Glutamatergic neuron (in vitro differentiated cells): Measurements from ENCODE around the gene NLRC4. TPM values are rescaled to one million over a fixed set of nuclear protein-coding genes. Genes with fewer than 3 reads are reported as not detected.

Experiments used
- DNase-seq: peaks from one replicate; pipeline ENCODE4 v3.0.0; 2022
- H3K27ac Mint-ChIP-seq: one replicate; pipeline ENCODE4 v1.8.0; 2020; ENCODE audit warnings: mild to moderate bottlenecking, mixed read lengths, inconsistent platforms; ENCODE audit not compliant: unreplicated experiment
- H3K27me3 Mint-ChIP-seq: one replicate; pipeline ENCODE4 v1.8.0; 2020; ENCODE audit warnings: mild to moderate bottlenecking, moderate library complexity, mixed read lengths, inconsistent platforms; ENCODE audit not compliant: unreplicated experiment
- H3K36me3 Mint-ChIP-seq: one replicate; pipeline ENCODE4 v1.8.0; 2020; ENCODE audit warnings: mild to moderate bottlenecking, mixed read lengths, inconsistent platforms; ENCODE audit not compliant: unreplicated experiment
- H3K4me1 Mint-ChIP-seq: one replicate; pipeline ENCODE4 v1.8.0; 2020; ENCODE audit warnings: mild to moderate bottlenecking, low read depth, mixed read lengths, inconsistent platforms; ENCODE audit not compliant: unreplicated experiment
- H3K4me3 Mint-ChIP-seq: one replicate; pipeline ENCODE4 v1.8.0; 2020; ENCODE audit warnings: mild to moderate bottlenecking, mixed read lengths, inconsistent platforms; ENCODE audit not compliant: unreplicated experiment
- H3K9me3 Mint-ChIP-seq: one replicate; pipeline ENCODE4 v1.8.0; 2020; ENCODE audit warnings: mild to moderate bottlenecking, moderate library complexity, mixed read lengths, inconsistent platforms; ENCODE audit not compliant: unreplicated experiment
- total RNA-seq: library from RNA; stranded (reverse); fragmentation: NEBNext Ultra II Directional; extraction: Animal tissue kit (Norgen Biotek cat#: 25700); gene quantifications from one replicate; pipeline ENCODE4 v1.2.1, GENCODE V29; 2021; ENCODE audit not compliant: unreplicated experiment
- TF ChIP-seq, protein P1 (sequence below): fragments of 200-600 bp; sonication (generic); IDR thresholded peaks from one replicate; pipeline ENCODE4 v1.5.0; 2021; ENCODE audit not compliant: partially characterized antibody, unreplicated experiment

The NLRC4 gene
- total RNA-seq, 1 donor from 2014 or later, result not detected

DNA sequence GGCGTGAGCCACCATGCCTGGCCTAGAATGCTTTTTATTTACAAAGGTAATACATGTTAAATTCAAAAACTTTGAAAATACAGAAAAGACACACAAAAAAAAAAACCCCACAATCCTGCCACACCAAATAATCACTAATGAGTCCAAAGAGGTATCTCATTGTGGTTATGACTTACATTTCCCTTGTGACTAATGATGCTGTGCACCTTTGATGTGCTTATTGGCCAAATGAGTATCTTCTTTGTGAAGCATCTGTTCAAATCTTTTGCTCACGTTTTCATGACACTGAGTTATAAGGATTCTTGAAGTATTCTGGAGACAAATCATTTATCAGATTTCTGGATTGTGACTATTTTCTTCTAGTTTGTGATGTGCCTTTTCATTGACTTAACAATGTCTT lies 6.4 kb upstream of the NLRC4 start:
- Mint-ChIP-seq H3K27me3 (no peaks in the 10 kb centered on the region), H3K9me3 (no peaks in the 10 kb centered on the region), H3K36me3 (no peaks in the 10 kb centered on the region), H3K4me3 (no peak overlapping the region), H3K27ac (no peak overlapping the region), H3K4me1 (no peaks in the 10 kb centered on the region)
- TF ChIP-seq, protein P1, sequence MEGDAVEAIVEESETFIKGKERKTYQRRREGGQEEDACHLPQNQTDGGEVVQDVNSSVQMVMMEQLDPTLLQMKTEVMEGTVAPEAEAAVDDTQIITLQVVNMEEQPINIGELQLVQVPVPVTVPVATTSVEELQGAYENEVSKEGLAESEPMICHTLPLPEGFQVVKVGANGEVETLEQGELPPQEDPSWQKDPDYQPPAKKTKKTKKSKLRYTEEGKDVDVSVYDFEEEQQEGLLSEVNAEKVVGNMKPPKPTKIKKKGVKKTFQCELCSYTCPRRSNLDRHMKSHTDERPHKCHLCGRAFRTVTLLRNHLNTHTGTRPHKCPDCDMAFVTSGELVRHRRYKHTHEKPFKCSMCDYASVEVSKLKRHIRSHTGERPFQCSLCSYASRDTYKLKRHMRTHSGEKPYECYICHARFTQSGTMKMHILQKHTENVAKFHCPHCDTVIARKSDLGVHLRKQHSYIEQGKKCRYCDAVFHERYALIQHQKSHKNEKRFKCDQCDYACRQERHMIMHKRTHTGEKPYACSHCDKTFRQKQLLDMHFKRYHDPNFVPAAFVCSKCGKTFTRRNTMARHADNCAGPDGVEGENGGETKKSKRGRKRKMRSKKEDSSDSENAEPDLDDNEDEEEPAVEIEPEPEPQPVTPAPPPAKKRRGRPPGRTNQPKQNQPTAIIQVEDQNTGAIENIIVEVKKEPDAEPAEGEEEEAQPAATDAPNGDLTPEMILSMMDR, result no peak
- DNase-seq, result no peak

- Mint-ChIP-seq H3K27me3 (no peaks in the 10 kb centered on the region), H3K4me3 (no peak overlapping the region), H3K9me3 (no peaks in the 10 kb centered on the region), H3K4me1 (no peaks in the 10 kb centered on the region), H3K27ac (no peak overlapping the region), H3K36me3 (no peaks in the 10 kb centered on the region)
- TF ChIP-seq, protein P1, result no peak
- DNase-seq, result no peak
Observed at GRCh38 chr2:32262105-32262504, 2.6 kb downstream of the NLRC4 start.

DNA sequence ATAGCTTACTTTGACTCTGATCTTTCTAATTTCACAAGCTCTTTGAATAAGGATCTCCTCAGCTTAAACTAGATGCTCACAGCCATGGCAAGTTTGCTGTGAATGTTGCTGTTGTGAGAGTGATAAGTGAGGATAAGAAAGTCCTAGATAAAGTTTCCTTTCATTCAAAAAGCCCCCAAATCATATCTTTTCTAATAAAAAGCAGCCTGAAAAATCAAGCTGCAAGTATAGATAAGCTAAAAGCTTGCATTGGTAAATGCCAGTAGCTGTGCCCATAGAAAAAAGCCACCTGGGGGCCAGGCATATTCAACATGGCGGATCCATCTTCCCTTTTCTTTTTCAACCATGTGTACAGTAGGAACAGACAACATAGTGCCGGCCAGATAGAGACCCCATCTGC lies 4.3 kb downstream of the NLRC4 start:
- H3K9me3 Mint-ChIP-seq, result no peaks in the 10 kb centered on the region
- no peak for DNase-seq
- TF ChIP-seq, protein P1, result no peak
- H3K27me3 Mint-ChIP-seq, result no peaks in the 10 kb centered on the region
- H3K27ac Mint-ChIP-seq, result no peak overlapping the region
- H3K4me1 Mint-ChIP-seq, result no peaks in the 10 kb centered on the region
- H3K4me3 Mint-ChIP-seq, result no peak overlapping the region
- no peaks in the 10 kb centered on the region for H3K36me3 Mint-ChIP-seq

- no peak for DNase-seq
- Mint-ChIP-seq H3K4me1 (no peaks in the 10 kb centered on the region), H3K9me3 (no peaks in the 10 kb centered on the region), H3K27me3 (no peaks in the 10 kb centered on the region), H3K36me3 (no peaks in the 10 kb centered on the region), H3K27ac (no peak overlapping the region), H3K4me3 (no peak overlapping the region)
- TF ChIP-seq, protein P1, result no peak
Observed at GRCh38 chr2:32258242-32258641, 6.4 kb downstream of the NLRC4 start.

- Mint-ChIP-seq H3K27ac (no peak overlapping the region), H3K4me3 (no peak overlapping the region), H3K4me1 (no peaks in the 10 kb centered on the region), H3K27me3 (no peaks in the 10 kb centered on the region), H3K36me3 (no peaks in the 10 kb centered on the region), H3K9me3 (no peaks in the 10 kb centered on the region)
- no peak for DNase-seq
- TF ChIP-seq, protein P1, result no peak
Observed at GRCh38 chr2:32250290-32250689, 14.4 kb downstream of the NLRC4 start.
